Effector memory CD4-positive, alpha-beta T cell (primary cell): ENCODE measurements around the gene CCDC61.

Experiments
- DNase-seq, 3 donors: peaks; one replicate each; pipeline ENCODE4 v3.0.0-alpha.2; 2020
- H3K27ac ChIP-seq: 2 replicates; pipeline ENCODE4 v1.7.0; 2013; ENCODE audit warnings: mild to moderate bottlenecking, low read length, moderate library complexity; ENCODE audit not compliant: insufficient read depth, poor library complexity, severe bottlenecking
- H3K27me3 ChIP-seq: replicated peaks from 2 replicates; pipeline ENCODE4 v1.7.0; 2013; ENCODE audit warnings: mild to moderate bottlenecking, low read length; ENCODE audit not compliant: insufficient read depth, control insufficient read depth, poor library complexity, severe bottlenecking
- H3K36me3 ChIP-seq: 2 replicates; pipeline ENCODE4 v1.7.0; 2013; ENCODE audit warnings: mild to moderate bottlenecking, low read length, moderate library complexity; ENCODE audit not compliant: control insufficient read depth, insufficient read depth
- H3K4me1 ChIP-seq: 2 replicates; pipeline ENCODE4 v1.7.0; 2013; ENCODE audit warnings: low read length, mild to moderate bottlenecking; ENCODE audit not compliant: control insufficient read depth, insufficient read depth, poor library complexity, severe bottlenecking
- H3K4me3 ChIP-seq: 2 replicates; pipeline ENCODE4 v1.7.0; 2013; ENCODE audit warnings: low read length, low read depth, mild to moderate bottlenecking; ENCODE audit not compliant: insufficient read depth, poor library complexity, severe bottlenecking
- H3K9me3 ChIP-seq: 2 replicates; pipeline ENCODE4 v1.7.0; 2013; ENCODE audit warnings: mild to moderate bottlenecking, low read length, moderate library complexity; ENCODE audit not compliant: control insufficient read depth

The CCDC61 gene

GRCh38 chr19:46063201-46063600 is 67.9 kb downstream of the CCDC61 start:
- Histone ChIP-seq H3K4me1 (no peaks in the 10 kb centered on the region), H3K27ac (no peak overlapping the region), H3K36me3 (no peaks in the 10 kb centered on the region), H3K27me3 (peaks cover 6% of the 10 kb centered on the region), H3K9me3 (no peaks in the 10 kb centered on the region), H3K4me3 (no peak overlapping the region)
- DNase-seq, result no peak

GRCh38 chr19:46065486-46066071 is 70.3 kb downstream of the CCDC61 start:
- H3K27me3 ChIP-seq, result peaks cover 3% of the 10 kb centered on the region

GRCh38 chr19:46066471-46066870 is 71.2 kb downstream of the CCDC61 start:
- no peak for DNase-seq
- H3K27me3 ChIP-seq, result peaks cover 3% of the 10 kb centered on the region
- H3K4me3 ChIP-seq, result no peak overlapping the region
- no peaks in the 10 kb centered on the region for H3K4me1 ChIP-seq
- H3K9me3 ChIP-seq, result no peaks in the 10 kb centered on the region
- no peaks in the 10 kb centered on the region for H3K36me3 ChIP-seq
- no peak overlapping the region for H3K27ac ChIP-seq

More at GRCh38 chr19:46065486-46066071, 70.3 kb downstream of the CCDC61 start:
- Histone ChIP-seq H3K27ac (no peak overlapping the region), H3K4me3 (no peak overlapping the region), H3K9me3 (no peaks in the 10 kb centered on the region), H3K36me3 (no peaks in the 10 kb centered on the region), H3K4me1 (no peaks in the 10 kb centered on the region)
- DNase-seq, result no peak

- Histone ChIP-seq H3K36me3 (no peaks in the 10 kb centered on the region), H3K9me3 (no peaks in the 10 kb centered on the region), H3K4me1 (no peaks in the 10 kb centered on the region), H3K27ac (no peak overlapping the region), H3K27me3 (peaks cover 3% of the 10 kb centered on the region), H3K4me3 (no peak overlapping the region)
- no peak for DNase-seq
These were observed 72.4 kb downstream of the CCDC61 start for GRCh38 chr19:46067691-46068090.
